GM12878 (cell line): ENCODE data around the gene FATE1. TPM values are rescaled to one million over a fixed set of nuclear protein-coding genes. Genes with fewer than 3 reads are reported as not detected.

Source experiments
- ATAC-seq: fragments of 200-7000 bp; cut with Tn5 transposase; 3 replicates; pipeline ENCODE4 v1.9.1; 2020; ENCODE audit warnings: mild to moderate bottlenecking, moderate library complexity
- BruUV-seq: library from RNA; stranded (reverse); fragments of 400-500 nt; replicated peaks from 2 replicates; lab custom pipeline; 2021; lab: Mats Ljungman, UMichigan
- CTCF ChIA-PET: fragments of 300-600 bp; sonication (Branson Sonifier 250); formaldehyde crosslinking; extraction: SDS; loops from one replicate; lab custom pipeline; 2021; ENCODE audit warnings: inconsistent platforms; lab: Yijun Ruan, JAX
- POLR2A ChIA-PET: fragments of 350-600 bp; formaldehyde crosslinking; extraction: SDS; loops from one replicate; lab custom pipeline; 2021; ENCODE audit warnings: inconsistent platforms; lab: Charles Lee
- RAD21 ChIA-PET: fragments of 300-600 bp; sonication (Branson Sonifier 250); formaldehyde crosslinking; loops from one replicate; lab custom pipeline; 2023; ENCODE audit warnings: antibody characterized with exemption; ENCODE audit not compliant: unreplicated experiment; lab: Charles Lee
- SMC1A ChIA-PET: fragments of 300-600 bp; sonication (Branson Sonifier 250); formaldehyde crosslinking; loops from one replicate; lab custom pipeline; 2023; ENCODE audit not compliant: unreplicated experiment, uncharacterized antibody; lab: Charles Lee
- DNase-seq: peaks from one replicate; pipeline ENCODE4 v3.0.0-alpha.2; 2011; ENCODE audit warnings: low read depth, low spot score
- FAIRE-seq: peaks from 3 replicates; lab custom pipeline; 2011; peaks lifted over from hg19 to GRCh38; lab: Jason Lieb, UNC
- H2AFZ ChIP-seq: 2 replicates; pipeline ENCODE4 v1.6.0; 2011; ENCODE audit warnings: low read depth, low read length, control low read depth; ENCODE audit not compliant: control insufficient read depth
- H3K27ac ChIP-seq: 2 replicates; pipeline ENCODE4 v1.5.1; 2011; ENCODE audit warnings: control low read depth; ENCODE audit not compliant: control insufficient read depth, insufficient read depth
- H3K27me3 ChIP-seq, 2 experiments: replicated peaks in 1 of 2; 2 replicates each; pipeline versions ENCODE4 v1.6.0 to v1.6.1; 2011; ENCODE audit warnings: low read length in 1 of 2; ENCODE audit not compliant: control insufficient read depth in 2 of 2, insufficient read depth in 2 of 2
- H3K36me3 ChIP-seq, 2 experiments: 2 replicates each; pipeline ENCODE4 v1.5.1; 2011; ENCODE audit warnings: low read length in 1 of 2; ENCODE audit not compliant: control insufficient read depth in 2 of 2, insufficient read depth in 2 of 2
- H3K4me1 ChIP-seq: 2 replicates; pipeline ENCODE4 v1.6.1; 2011; ENCODE audit warnings: mild to moderate bottlenecking, low read length, moderate library complexity, mixed read lengths; ENCODE audit not compliant: control insufficient read depth, insufficient read depth
- H3K4me2 ChIP-seq: 2 replicates; pipeline ENCODE4 v1.6.0; 2011; ENCODE audit warnings: control low read depth; ENCODE audit not compliant: control insufficient read depth, insufficient read depth
- H3K4me3 ChIP-seq: fragments of 200-600 bp; sonication (generic); 2 replicates; pipeline ENCODE4 v1.5.1; 2016
- H3K79me2 ChIP-seq: 2 replicates; pipeline ENCODE4 v1.6.0; 2011; ENCODE audit warnings: low read length; ENCODE audit not compliant: control insufficient read depth, insufficient read depth
- H3K9ac ChIP-seq: 2 replicates; pipeline ENCODE4 v1.8.0; 2011; ENCODE audit warnings: low read length, control low read depth, mixed read lengths; ENCODE audit not compliant: control insufficient read depth, insufficient read depth
- H3K9me3 ChIP-seq: replicated peaks from 3 replicates; pipeline ENCODE4 v1.5.1; 2011; ENCODE audit warnings: mild to moderate bottlenecking, low read length; ENCODE audit not compliant: control insufficient read depth, insufficient read depth
- H4K20me1 ChIP-seq: 2 replicates; pipeline ENCODE4 v1.6.0; 2011; ENCODE audit not compliant: control insufficient read depth, insufficient read depth
- EP300 ChIP-seq, 2 experiments: fragments of 150-350 bp in 1 of 2; IDR thresholded peaks; 2 replicates each; pipeline ENCODE4 v1.6.1; 2011 to 2012; ENCODE audit warnings: low read depth in 2 of 2, low read length in 2 of 2, borderline replicate concordance in 1 of 2, improper control_type of control experiment in 1 of 2, inconsistent platforms in 1 of 2; ENCODE audit not compliant: control insufficient read depth in 1 of 2
- EZH2 ChIP-seq: IDR thresholded peaks from 2 replicates; pipeline ENCODE4 v1.6.1; 2012; ENCODE audit warnings: low read depth, mild to moderate bottlenecking, control low read depth, inconsistent platforms, low read length, borderline replicate concordance; ENCODE audit not compliant: control insufficient read depth
- HDAC2 ChIP-seq: fragments of 200-600 bp; sonication (generic); IDR thresholded peaks from 2 replicates; pipeline ENCODE4 v1.6.1; 2017
- KAT2A ChIP-seq: conservative IDR thresholded peaks from 2 replicates; pipeline ENCODE4 v1.6.1; 2011; ENCODE audit warnings: low read depth, low read length; ENCODE audit not compliant: control insufficient read depth
- KDM1A ChIP-seq: fragments of 200-600 bp; sonication (generic); IDR thresholded peaks from 2 replicates; pipeline ENCODE4 v1.6.1; 2016; ENCODE audit warnings: borderline replicate concordance
- NR2F1 ChIP-seq: fragments of 450-650 bp; conservative IDR thresholded peaks from 2 replicates; pipeline ENCODE4 v1.6.1; 2017; ENCODE audit warnings: mild to moderate bottlenecking
- RELA ChIP-seq: fragments of 450-650 bp; IDR thresholded peaks from 2 replicates; pipeline ENCODE4 v1.8.0; 2014; ENCODE audit warnings: borderline replicate concordance; ENCODE audit not compliant: partially characterized antibody
- SMAD1 ChIP-seq: fragments of 450-650 bp; IDR thresholded peaks from 2 replicates; pipeline ENCODE4 v1.6.1; 2018; ENCODE audit warnings: mild to moderate bottlenecking, low read depth; ENCODE audit not compliant: partially characterized antibody
- SP1 ChIP-seq: IDR thresholded peaks from one replicate; pipeline ENCODE4 v1.6.1; 2011; ENCODE audit warnings: low read depth, low read length
- ZBTB33 ChIP-seq: fragments of 450-650 bp; IDR thresholded peaks from 2 replicates; pipeline ENCODE4 v1.6.1; 2017; ENCODE audit warnings: mild to moderate bottlenecking
- WGBS: methylation state at CpG from one replicate; pipeline ENCODE4 v1.1.6; 2016; ENCODE audit warnings: low lambda C conversion rate; ENCODE audit not compliant: insufficient replicate concordance, insufficient coverage; ENCODE audit errors: missing lambda C conversion rate; 5-methylcytosine and 5-hydroxymethylcytosine counted together
- in situ Hi-C: fragments of 300-500 bp; cut with MboI; formaldehyde crosslinking; loops from 9 replicates; pipeline ENCODE4 v1.14.3; 2018; ENCODE audit warnings: mixed read lengths
- intact Hi-C: fragments of 100-400 bp; cut with micrococcal nuclease; formaldehyde crosslinking; loops from one replicate; pipeline ENCODE4 v1.14.2; 2022; ENCODE audit not compliant: unreplicated experiment
- polyA plus RNA-seq, 11 experiments: library from polyadenylated mRNA; depleted of rRNA in 4 of 11; unstranded in 6 of 11; stranded (reverse) in 5 of 11; fragments of >200 nt; fragmentation: Nextera tagmentation in 4 of 11; fragmentation: Illumina TruSeq in 1 of 11; extraction: Ambion mirVana in 4 of 11; extraction: Trizol in 1 of 11; gene quantifications; 1 replicate in 1 of 11; 2 replicates in 10 of 11; pipeline versions ENCODE4 v1.2.1 to v1.2.3, GENCODE V29; 2011 to 2016; ENCODE audit warnings: inconsistent platforms in 2 of 11, missing spikeins in 2 of 11, low read depth in 1 of 11
- total RNA-seq, 4 experiments: library from RNA; depleted of rRNA in 3 of 4; stranded (reverse); fragments of >200 nt in 3 of 4; fragmentation: Illumina TruSeq in 1 of 4; extraction: Trizol in 1 of 4; gene quantifications; 2 replicates each; pipeline versions ENCODE4 v1.2.1 to v1.2.3, GENCODE V29; 2013 to 2021
- TF ChIP-seq, protein P1 (sequence below): fragments of 450-650 bp; IDR thresholded peaks from 2 replicates; pipeline ENCODE4 v1.6.1; 2017; ENCODE audit warnings: mild to moderate bottlenecking, moderate library complexity
- TF ChIP-seq, protein P2 (sequence below): IDR thresholded peaks from 2 replicates; pipeline ENCODE4 v1.6.1; 2012; ENCODE audit warnings: low read length, inconsistent platforms

Gene FATE1
- total and polyA plus RNA-seq, 10 of the 15 experiments (the other 5 are each of a cell fraction or from before 2014, with no cell fraction given), result 0.26 to 0.28 TPM; not detected in 8

GRCh38 chrX:151727346-151727745, 11.5 kb downstream of the FATE1 start:
- no peaks in the 10 kb centered on the region for H3K27me3 ChIP-seq
- no peak overlapping the region for H3K4me3 ChIP-seq
- no peak overlapping the region for H3K27ac ChIP-seq
- in situ Hi-C loops (no loop called here), intact Hi-C loops (no loop called here)
- WGBS, result 0% methylated on average over 4 of the region's 4 CpGs
- no peak for ATAC-seq
- no peaks in the 10 kb centered on the region for H3K9me3 ChIP-seq
- no peaks in the 10 kb centered on the region for H3K79me2 ChIP-seq
- no TSS peak for BruUV-seq
- no peak for FAIRE-seq
- no peaks in the 10 kb centered on the region for H3K4me1 ChIP-seq
- TF ChIP-seq EP300 (IDR thresholded peaks at IDR 0.05; ENCODE audit: borderline replicate concordance in 1 of 2, control insufficient read depth in 1 of 2, low read depth in 2 of 2, low read length in 2 of 2) (no peak), NR2F1 (no peak), SMAD1 (no peak), ZBTB33 (no peak), RELA (no peak), EZH2 (no peak), KAT2A (no peak), HDAC2 (no peak), SP1 (no peak), KDM1A (no peak)
- TF ChIP-seq, protein P1, sequence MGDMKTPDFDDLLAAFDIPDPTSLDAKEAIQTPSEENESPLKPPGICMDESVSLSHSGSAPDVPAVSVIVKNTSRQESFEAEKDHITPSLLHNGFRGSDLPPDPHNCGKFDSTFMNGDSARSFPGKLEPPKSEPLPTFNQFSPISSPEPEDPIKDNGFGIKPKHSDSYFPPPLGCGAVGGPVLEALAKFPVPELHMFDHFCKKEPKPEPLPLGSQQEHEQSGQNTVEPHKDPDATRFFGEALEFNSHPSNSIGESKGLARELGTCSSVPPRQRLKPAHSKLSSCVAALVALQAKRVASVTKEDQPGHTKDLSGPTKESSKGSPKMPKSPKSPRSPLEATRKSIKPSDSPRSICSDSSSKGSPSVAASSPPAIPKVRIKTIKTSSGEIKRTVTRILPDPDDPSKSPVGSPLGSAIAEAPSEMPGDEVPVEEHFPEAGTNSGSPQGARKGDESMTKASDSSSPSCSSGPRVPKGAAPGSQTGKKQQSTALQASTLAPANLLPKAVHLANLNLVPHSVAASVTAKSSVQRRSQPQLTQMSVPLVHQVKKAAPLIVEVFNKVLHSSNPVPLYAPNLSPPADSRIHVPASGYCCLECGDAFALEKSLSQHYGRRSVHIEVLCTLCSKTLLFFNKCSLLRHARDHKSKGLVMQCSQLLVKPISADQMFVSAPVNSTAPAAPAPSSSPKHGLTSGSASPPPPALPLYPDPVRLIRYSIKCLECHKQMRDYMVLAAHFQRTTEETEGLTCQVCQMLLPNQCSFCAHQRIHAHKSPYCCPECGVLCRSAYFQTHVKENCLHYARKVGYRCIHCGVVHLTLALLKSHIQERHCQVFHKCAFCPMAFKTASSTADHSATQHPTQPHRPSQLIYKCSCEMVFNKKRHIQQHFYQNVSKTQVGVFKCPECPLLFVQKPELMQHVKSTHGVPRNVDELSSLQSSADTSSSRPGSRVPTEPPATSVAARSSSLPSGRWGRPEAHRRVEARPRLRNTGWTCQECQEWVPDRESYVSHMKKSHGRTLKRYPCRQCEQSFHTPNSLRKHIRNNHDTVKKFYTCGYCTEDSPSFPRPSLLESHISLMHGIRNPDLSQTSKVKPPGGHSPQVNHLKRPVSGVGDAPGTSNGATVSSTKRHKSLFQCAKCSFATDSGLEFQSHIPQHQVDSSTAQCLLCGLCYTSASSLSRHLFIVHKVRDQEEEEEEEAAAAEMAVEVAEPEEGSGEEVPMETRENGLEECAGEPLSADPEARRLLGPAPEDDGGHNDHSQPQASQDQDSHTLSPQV, result no peak
- TF ChIP-seq, protein P2, sequence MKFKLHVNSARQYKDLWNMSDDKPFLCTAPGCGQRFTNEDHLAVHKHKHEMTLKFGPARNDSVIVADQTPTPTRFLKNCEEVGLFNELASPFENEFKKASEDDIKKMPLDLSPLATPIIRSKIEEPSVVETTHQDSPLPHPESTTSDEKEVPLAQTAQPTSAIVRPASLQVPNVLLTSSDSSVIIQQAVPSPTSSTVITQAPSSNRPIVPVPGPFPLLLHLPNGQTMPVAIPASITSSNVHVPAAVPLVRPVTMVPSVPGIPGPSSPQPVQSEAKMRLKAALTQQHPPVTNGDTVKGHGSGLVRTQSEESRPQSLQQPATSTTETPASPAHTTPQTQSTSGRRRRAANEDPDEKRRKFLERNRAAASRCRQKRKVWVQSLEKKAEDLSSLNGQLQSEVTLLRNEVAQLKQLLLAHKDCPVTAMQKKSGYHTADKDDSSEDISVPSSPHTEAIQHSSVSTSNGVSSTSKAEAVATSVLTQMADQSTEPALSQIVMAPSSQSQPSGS, result no peak
- no peak overlapping the region for H3K9ac ChIP-seq
- H2AFZ ChIP-seq, result no peak overlapping the region
- H3K36me3 ChIP-seq, result no peaks in the 10 kb centered on the region
- RAD21 ChIA-PET, result no interaction called here
- POLR2A ChIA-PET, result no interaction called here
- CTCF ChIA-PET, result interaction anchor here (1.0 kb wide), 1 partner anchor 21 kb away, joined by 3 read pairs; no protein-coding TSS in a partner anchor
- SMC1A ChIA-PET, result no interaction called here
- no peak overlapping the region for H3K4me2 ChIP-seq
- no peak for DNase-seq
- H4K20me1 ChIP-seq, result no peaks in the 10 kb centered on the region
